ENCODE measurements around the gene CYBA. TPM values are rescaled to one million over a fixed set of nuclear protein-coding genes. Genes with fewer than 3 reads are reported as not detected.

Gene CYBA
- total and polyA plus RNA-seq, 2 of the 13 experiments (the other 11 are each of a cell fraction or from before 2014, with no cell fraction given) = 196 to 250 TPM

DNA sequence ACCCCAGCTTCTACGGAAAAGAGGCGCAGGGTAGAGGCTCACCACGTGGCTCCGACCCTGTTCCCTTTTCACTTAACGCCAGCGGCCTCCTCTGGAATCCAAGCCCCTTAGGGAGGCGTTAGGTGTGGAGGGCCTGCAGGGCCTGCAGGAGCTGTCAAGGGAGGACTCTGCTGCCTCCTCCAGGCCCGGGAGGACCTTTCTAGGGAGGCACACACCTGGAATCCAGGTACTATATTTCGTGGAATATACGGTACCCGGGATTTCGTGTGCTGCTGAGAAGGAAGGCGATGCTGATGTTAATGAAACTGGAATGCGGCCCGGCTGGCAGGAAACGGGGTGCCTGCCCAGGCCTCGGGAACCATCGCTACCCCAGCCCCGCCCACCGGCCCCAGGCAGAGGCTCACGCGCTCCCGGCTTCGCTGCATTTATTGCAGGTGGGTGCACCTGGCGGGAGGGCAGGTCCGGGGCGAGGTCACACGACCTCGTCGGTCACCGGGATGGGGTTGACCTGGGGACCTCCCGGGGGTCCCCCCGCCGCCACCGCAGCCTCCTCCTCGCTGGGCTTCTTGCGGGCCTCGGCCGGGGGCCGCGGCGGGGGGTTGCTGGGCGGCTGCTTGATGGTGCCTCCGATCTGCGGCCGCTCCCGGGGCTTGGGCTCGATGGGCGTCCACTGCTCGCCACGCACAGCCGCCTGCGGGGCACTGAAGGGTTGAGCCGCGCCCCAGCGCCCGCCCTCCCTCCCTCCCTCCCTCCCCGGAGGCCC, 7.8 kb downstream of the CYBA start (continued):
- no peak for TF ChIP-seq ZFP90 (CRISPR knock-in tag; IDR thresholded peaks at IDR 0.05; ENCODE audit: borderline replicate concordance)
- TF ChIP-seq ZNF496 (CRISPR knock-in tag; IDR thresholded peaks at IDR 0.05; ENCODE audit: insufficient replicate concordance) = no peak
- peak; percentile 75 for TF ChIP-seq AGO2 (optimal IDR thresholded peaks at IDR 0.05; ENCODE audit: low read depth, low read length)

DNA sequence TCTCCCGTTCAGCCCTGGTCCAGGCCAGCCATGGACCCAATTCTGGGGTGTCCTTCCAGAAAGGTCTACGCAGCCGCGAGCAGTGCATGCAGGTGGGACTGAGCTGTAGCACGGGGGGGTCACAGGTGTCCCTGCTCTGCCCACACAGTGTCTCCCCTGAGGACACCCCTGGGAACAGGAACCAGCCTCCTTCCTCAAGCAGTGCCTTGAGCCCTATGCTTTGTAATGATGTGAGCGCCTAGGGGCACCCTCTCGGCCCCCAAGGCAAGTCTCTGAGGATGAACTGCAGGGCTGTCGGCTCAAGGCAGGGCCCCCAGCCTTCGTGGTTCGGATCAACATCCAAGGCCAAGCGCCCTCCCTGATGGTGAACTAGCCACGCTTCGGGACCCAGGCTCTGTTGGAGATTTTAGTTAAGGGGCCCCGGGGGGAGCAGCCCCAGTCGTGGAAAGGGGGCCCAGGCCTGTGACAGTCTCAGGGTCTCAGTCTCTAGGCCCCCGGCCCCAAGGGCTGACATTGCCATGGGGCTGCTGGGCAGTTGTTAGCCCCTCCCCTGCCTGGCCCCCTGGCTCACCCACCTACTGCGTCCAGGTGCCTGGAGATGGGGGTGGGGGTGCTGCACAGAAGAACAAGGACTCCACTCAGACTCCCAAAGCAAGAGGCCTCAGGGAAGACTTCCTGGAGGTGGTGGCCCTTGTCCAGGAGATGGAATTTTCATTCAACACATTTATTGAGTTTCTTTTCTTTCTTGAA, 10.2 kb downstream of the CYBA start:
- ChIA-PET POLR2A (no interaction called here), CTCF (ENCODE audit: low intra/inter-chr PET ratio, low total read pairs) (no interaction called here)
- H4K20me1 ChIP-seq (ENCODE audit: insufficient read depth, low read length) = peaks cover 10% of the 10 kb centered on the region; the same call in 1 of the 2 replicates
- no peak for FAIRE-seq
- no peak overlapping the region for H3K4me3 ChIP-seq (replicated peaks in 1 of 3; ENCODE audit: insufficient read depth in 1 of 3, low read depth in 2 of 3, low read length in 3 of 3)
- H2AFZ ChIP-seq (ENCODE audit: low read length) = no peak overlapping the region
- H3K4me1 ChIP-seq (ENCODE audit: insufficient read depth, low read length) = peaks cover 28% of the 10 kb centered on the region
- H3K9ac ChIP-seq (ENCODE audit: insufficient read depth, low read depth, low read length) = no peak overlapping the region
- H3K36me3 ChIP-seq (replicated peaks in 1 of 2; ENCODE audit: control insufficient read depth in 1 of 2, insufficient read depth in 2 of 2, low read length in 2 of 2) = peaks cover 0 to 5% of the 10 kb centered on the region in 2 experiments; a peak in 1 of 5 replicates
- H3K27me3 ChIP-seq (ENCODE audit: control insufficient read depth in 1 of 2, insufficient read depth in 2 of 2, low read length in 2 of 2) = peaks cover 17 to 39% of the 10 kb centered on the region in 2 experiments; a peak in 4 of 5 replicates
- intact Hi-C loops (cut with micrococcal nuclease; ENCODE audit: unreplicated experiment) (no loop called here), in situ Hi-C loops (cut with HindIII; ENCODE audit: extremely low pct_ligation_motif_present, low pct_unique_long_range_greater_than_20kb) (no loop called here)
- BruUV-seq (replicated peaks) = TSS peak; percentile 32
- no peaks in the 10 kb centered on the region for H3K79me2 ChIP-seq (ENCODE audit: insufficient read depth, low read length)
- no peaks in the 10 kb centered on the region for H3K9me3 ChIP-seq (ENCODE audit: low read length)
- 49% methylated on average over 12 of the region's 17 CpGs for WGBS (ENCODE audit: low lambda C conversion rate)
- DNase-seq (ENCODE audit: low spot score) = no peak
- H3K4me2 ChIP-seq (ENCODE audit: low read depth, low read length) = peak overlapping the region; percentile 82; the same call in 1 of the 2 replicates
- peak; percentile 3 for ATAC-seq
- no peak overlapping the region for H3K27ac ChIP-seq (ENCODE audit: extremely low read length, insufficient read depth, low read length)
- TF ChIP-seq ZNF546 (CRISPR knock-in tag; conservative IDR thresholded peaks at IDR 0.05) (no peak), ZNF557 (CRISPR knock-in tag; IDR thresholded peaks at IDR 0.05) (no peak), ZMYM3 (CRISPR knock-in tag; IDR thresholded peaks at IDR 0.05) (no peak), AKAP8 (CRISPR knock-in tag; IDR thresholded peaks at IDR 0.05) (peak; percentile 17; the same call in 1 of the 2 replicates), AGO2 (optimal IDR thresholded peaks at IDR 0.05; ENCODE audit: low read depth, low read length) (peak; percentile 56), XBP1 (CRISPR knock-in tag; IDR thresholded peaks at IDR 0.05) (no peak), ZFP36 (IDR thresholded peaks at IDR 0.05; ENCODE audit: borderline replicate concordance, low read depth, low read length, partially characterized antibody) (peak; percentile 53), ZNF577 (CRISPR knock-in tag; IDR thresholded peaks at IDR 0.05; ENCODE audit: borderline replicate concordance, low read depth) (no peak), POLR2A (IDR thresholded peaks at IDR 0.05; ENCODE audit: insufficient read depth in 1 of 2, low read depth in 2 of 2, low read length in 2 of 2) (peak in 1 of 2 experiments; percentile 12; a peak in 1 of 4 replicates), SAFB2 (CRISPR knock-in tag; IDR thresholded peaks at IDR 0.05; ENCODE audit: borderline replicate concordance, low read depth) (no peak), MZF1 (CRISPR knock-in tag; IDR thresholded peaks at IDR 0.05; ENCODE audit: borderline replicate concordance) (no peak), E2F2 (CRISPR knock-in tag; IDR thresholded peaks at IDR 0.05; ENCODE audit: borderline replicate concordance) (no peak), ZNF83 (CRISPR knock-in tag; IDR thresholded peaks at IDR 0.05; ENCODE audit: borderline replicate concordance) (no peak)
- TF ChIP-seq, protein P1, sequence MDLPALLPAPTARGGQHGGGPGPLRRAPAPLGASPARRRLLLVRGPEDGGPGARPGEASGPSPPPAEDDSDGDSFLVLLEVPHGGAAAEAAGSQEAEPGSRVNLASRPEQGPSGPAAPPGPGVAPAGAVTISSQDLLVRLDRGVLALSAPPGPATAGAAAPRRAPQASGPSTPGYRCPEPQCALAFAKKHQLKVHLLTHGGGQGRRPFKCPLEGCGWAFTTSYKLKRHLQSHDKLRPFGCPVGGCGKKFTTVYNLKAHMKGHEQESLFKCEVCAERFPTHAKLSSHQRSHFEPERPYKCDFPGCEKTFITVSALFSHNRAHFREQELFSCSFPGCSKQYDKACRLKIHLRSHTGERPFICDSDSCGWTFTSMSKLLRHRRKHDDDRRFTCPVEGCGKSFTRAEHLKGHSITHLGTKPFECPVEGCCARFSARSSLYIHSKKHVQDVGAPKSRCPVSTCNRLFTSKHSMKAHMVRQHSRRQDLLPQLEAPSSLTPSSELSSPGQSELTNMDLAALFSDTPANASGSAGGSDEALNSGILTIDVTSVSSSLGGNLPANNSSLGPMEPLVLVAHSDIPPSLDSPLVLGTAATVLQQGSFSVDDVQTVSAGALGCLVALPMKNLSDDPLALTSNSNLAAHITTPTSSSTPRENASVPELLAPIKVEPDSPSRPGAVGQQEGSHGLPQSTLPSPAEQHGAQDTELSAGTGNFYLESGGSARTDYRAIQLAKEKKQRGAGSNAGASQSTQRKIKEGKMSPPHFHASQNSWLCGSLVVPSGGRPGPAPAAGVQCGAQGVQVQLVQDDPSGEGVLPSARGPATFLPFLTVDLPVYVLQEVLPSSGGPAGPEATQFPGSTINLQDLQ (CRISPR knock-in tag; IDR thresholded peaks at IDR 0.05) = no peak
- TF ChIP-seq, protein P2, sequence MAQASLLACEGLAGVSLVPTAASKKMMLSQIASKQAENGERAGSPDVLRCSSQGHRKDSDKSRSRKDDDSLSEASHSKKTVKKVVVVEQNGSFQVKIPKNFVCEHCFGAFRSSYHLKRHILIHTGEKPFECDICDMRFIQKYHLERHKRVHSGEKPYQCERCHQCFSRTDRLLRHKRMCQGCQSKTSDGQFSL (CRISPR knock-in tag; IDR thresholded peaks at IDR 0.05) = peak; percentile 41; the same call in 1 of the 2 replicates
